Mesenchymal stem cell (in vitro differentiated cells and primary cell): ENCODE results near the gene TECR.

ENCODE experiments used
- DNase-seq: peaks from one replicate; pipeline ENCODE4 v3.0.0-alpha.2; 2013
- H2AFZ ChIP-seq: one replicate; pipeline ENCODE4 v1.6.1; 2013; ENCODE audit warnings: low read depth, mild to moderate bottlenecking, control low read depth, inconsistent platforms, low read length, moderate library complexity
- H2AK5ac ChIP-seq: 2 replicates; pipeline ENCODE4 v1.6.1; 2013; ENCODE audit warnings: low read length, moderate library complexity, mild to moderate bottlenecking, inconsistent platforms; ENCODE audit not compliant: severe bottlenecking
- H2BK120ac ChIP-seq: one replicate; pipeline ENCODE4 v1.6.1; 2013; ENCODE audit warnings: low read depth, mild to moderate bottlenecking, inconsistent platforms, low read length, moderate library complexity
- H2BK12ac ChIP-seq, 2 experiments: one replicate each; pipeline ENCODE4 v1.6.1; 2013; ENCODE audit warnings: inconsistent platforms in 2 of 2, low read length in 2 of 2, mild to moderate bottlenecking in 2 of 2, moderate library complexity in 2 of 2, control low read depth in 1 of 2
- H2BK15ac ChIP-seq: one replicate; pipeline ENCODE4 v1.6.1; 2013; ENCODE audit warnings: mild to moderate bottlenecking, low read depth, inconsistent platforms; ENCODE audit not compliant: poor library complexity, severe bottlenecking
- H2BK5ac ChIP-seq: 2 replicates; pipeline ENCODE4 v1.6.1; 2013; ENCODE audit warnings: low read depth, mild to moderate bottlenecking, low read length, control low read depth, inconsistent platforms; ENCODE audit not compliant: poor library complexity, severe bottlenecking
- H3K14ac ChIP-seq, 2 experiments: one replicate each; pipeline ENCODE4 v1.6.1; 2013; ENCODE audit warnings: inconsistent platforms in 2 of 2, low read length in 2 of 2, control low read depth in 1 of 2, mild to moderate bottlenecking in 1 of 2, moderate library complexity in 1 of 2
- H3K18ac ChIP-seq, 2 experiments: one replicate each; pipeline ENCODE4 v1.6.1; 2013; ENCODE audit warnings: inconsistent platforms in 2 of 2, low read length in 2 of 2, control low read depth in 1 of 2, low read depth in 1 of 2, mild to moderate bottlenecking in 1 of 2
- H3K23ac ChIP-seq, 2 experiments: one replicate each; pipeline ENCODE4 v1.6.1; 2013; ENCODE audit warnings: inconsistent platforms in 2 of 2, low read length in 2 of 2, mild to moderate bottlenecking in 2 of 2, moderate library complexity in 2 of 2, control low read depth in 1 of 2
- H3K27ac ChIP-seq: 2 replicates; pipeline ENCODE4 v1.5.1; 2013; ENCODE audit warnings: mild to moderate bottlenecking, moderate library complexity, low read length, control low read depth, inconsistent platforms; ENCODE audit not compliant: poor library complexity, severe bottlenecking
- H3K27me3 ChIP-seq, 2 experiments: 2 replicates each; pipeline versions ENCODE4 v1.6.1 to v1.7.0; 2013; ENCODE audit warnings: low read length in 2 of 2, mild to moderate bottlenecking in 2 of 2, moderate library complexity in 2 of 2, control low read depth in 1 of 2, inconsistent platforms in 1 of 2; ENCODE audit not compliant: control insufficient read depth in 1 of 2, insufficient read depth in 1 of 2
- H3K36me3 ChIP-seq, 2 experiments: 2 replicates each; pipeline versions ENCODE4 v1.6.1 to v1.7.0; 2013; ENCODE audit warnings: low read length in 2 of 2, control low read depth in 1 of 2, inconsistent platforms in 1 of 2, low read depth in 1 of 2, mild to moderate bottlenecking in 1 of 2; ENCODE audit not compliant: insufficient read depth in 2 of 2, control insufficient read depth in 1 of 2
- H3K4ac ChIP-seq, 2 experiments: one replicate each; pipeline ENCODE4 v1.6.1; 2013; ENCODE audit warnings: inconsistent platforms in 2 of 2, low read length in 2 of 2, mild to moderate bottlenecking in 2 of 2, moderate library complexity in 2 of 2, control low read depth in 1 of 2, low read depth in 1 of 2
- H3K4me1 ChIP-seq: 2 replicates; pipeline ENCODE4 v1.6.1; 2013; ENCODE audit warnings: low read depth, low read length, control low read depth; ENCODE audit not compliant: control insufficient read depth, insufficient read depth
- H3K4me2 ChIP-seq: 2 replicates; pipeline ENCODE4 v1.6.1; 2013; ENCODE audit warnings: low read length, mild to moderate bottlenecking, inconsistent platforms; ENCODE audit not compliant: poor library complexity, severe bottlenecking
- H3K4me3 ChIP-seq, 2 experiments: 2 replicates each; pipeline versions ENCODE4 v1.5.1 to v1.7.0; 2013; ENCODE audit warnings: low read length in 2 of 2, mild to moderate bottlenecking in 2 of 2, control low read depth in 1 of 2, low read depth in 1 of 2; ENCODE audit not compliant: insufficient read depth in 1 of 2
- H3K79me1 ChIP-seq: replicated peaks from 2 replicates; pipeline ENCODE4 v1.6.1; 2013; ENCODE audit warnings: mild to moderate bottlenecking, control low read depth, low read length, inconsistent platforms; ENCODE audit not compliant: poor library complexity, severe bottlenecking
- H3K9ac ChIP-seq: 2 replicates; pipeline ENCODE4 v1.7.0; 2013; ENCODE audit warnings: mild to moderate bottlenecking, low read length, moderate library complexity
- H3K9me3 ChIP-seq: 2 replicates; pipeline ENCODE4 v1.7.0; 2013; ENCODE audit warnings: mild to moderate bottlenecking, low read length; ENCODE audit not compliant: control insufficient read depth
- H4K8ac ChIP-seq: one replicate; pipeline ENCODE4 v1.6.1; 2013; ENCODE audit warnings: inconsistent platforms, mild to moderate bottlenecking, low read length, moderate library complexity
- H4K91ac ChIP-seq: one replicate; pipeline ENCODE4 v1.6.1; 2013; ENCODE audit warnings: mild to moderate bottlenecking, low read length, inconsistent platforms
- WGBS: methylation state at CpG from one replicate; pipeline ENCODE4 v1.1.7; 2013; ENCODE audit warnings: mixed read lengths; 5-methylcytosine and 5-hydroxymethylcytosine counted together

Gene TECR

GRCh38 chr19:14561249-14561648 lies 31.9 kb downstream of the TECR start:
- H3K9ac ChIP-seq, result peak overlapping the region; percentile 84
- DNase-seq, result no peak
- H3K27me3 ChIP-seq, result no peaks in the 10 kb centered on the region
- H2AK5ac ChIP-seq, result peak overlapping the region; percentile 91
- H3K79me1 ChIP-seq, result peaks cover 43% of the 10 kb centered on the region
- H2BK120ac ChIP-seq, result no peak overlapping the region
- H2BK5ac ChIP-seq, result no peak overlapping the region
- peak overlapping the region; percentile 57 for H4K91ac ChIP-seq
- peaks cover 57% of the 10 kb centered on the region for H3K4me1 ChIP-seq
- H3K4ac ChIP-seq, result no peak overlapping the region
- H3K9me3 ChIP-seq, result no peaks in the 10 kb centered on the region
- no peak overlapping the region for H3K4me3 ChIP-seq
- peak overlapping the region; percentile 71 for H3K27ac ChIP-seq
- no peak overlapping the region for H2BK15ac ChIP-seq
- no peak overlapping the region for H3K4me2 ChIP-seq
- WGBS, result 81% methylated on average over 7 of the region's 8 CpGs
- H3K23ac ChIP-seq, result no peak overlapping the region
- no peak overlapping the region for H2BK12ac ChIP-seq
- H3K18ac ChIP-seq, result peak overlapping the region in 1 of 2 experiments; percentile 8
- H4K8ac ChIP-seq, result peak overlapping the region; percentile 16
- H3K14ac ChIP-seq, result no peak overlapping the region
- peaks cover 13 to 39% of the 10 kb centered on the region in 2 experiments for H3K36me3 ChIP-seq
- no peak overlapping the region for H2AFZ ChIP-seq

GRCh38 chr19:14561847-14562351 lies 32.5 kb downstream of the TECR start:
- H3K4me1 ChIP-seq, result peaks cover 50% of the 10 kb centered on the region
- peak overlapping the region; percentile 81 for H2AK5ac ChIP-seq
- H2AFZ ChIP-seq, result no peak overlapping the region
- H3K9ac ChIP-seq, result peak overlapping the region; percentile 84
- H3K4me3 ChIP-seq, result no peak overlapping the region
- H3K27me3 ChIP-seq, result no peaks in the 10 kb centered on the region
- peak overlapping the region in 1 of 2 experiments; percentile 75 for H3K4ac ChIP-seq
- no peaks in the 10 kb centered on the region for H3K9me3 ChIP-seq
- peak overlapping the region; percentile 71 for H3K27ac ChIP-seq
- H3K14ac ChIP-seq, result no peak overlapping the region
- no peak overlapping the region for H2BK15ac ChIP-seq
- H3K79me1 ChIP-seq, result peaks cover 42% of the 10 kb centered on the region
- H3K18ac ChIP-seq, result peak overlapping the region in 1 of 2 experiments; percentile 5
- peak overlapping the region in 1 of 2 experiments; percentile 29 for H3K23ac ChIP-seq
- peak overlapping the region; percentile 66 for H4K91ac ChIP-seq
- peak; percentile 25 for DNase-seq
- no peak overlapping the region for H2BK5ac ChIP-seq
- H2BK12ac ChIP-seq, result no peak overlapping the region
- H4K8ac ChIP-seq, result peak overlapping the region; percentile 66
- no peak overlapping the region for H2BK120ac ChIP-seq
- WGBS, result 80% methylated on average over 22 of the region's 22 CpGs
- H3K36me3 ChIP-seq, result peaks cover 13 to 46% of the 10 kb centered on the region in 2 experiments
- no peak overlapping the region for H3K4me2 ChIP-seq

GRCh38 chr19:14562660-14563589 lies 33.5 kb downstream of the TECR start:
- Histone ChIP-seq H4K91ac (no peak overlapping the region), H3K23ac (no peak overlapping the region), H2AK5ac (peak overlapping the region; percentile 81), H3K18ac (no peak overlapping the region), H2AFZ (no peak overlapping the region), H2BK15ac (peak overlapping the region; percentile 26), H3K14ac (no peak overlapping the region), H3K79me1 (peaks cover 43% of the 10 kb centered on the region), H3K36me3 (peaks cover 18 to 55% of the 10 kb centered on the region in 2 experiments), H3K9me3 (no peaks in the 10 kb centered on the region), H3K9ac (peak overlapping the region; percentile 84), H2BK120ac (no peak overlapping the region), H3K4me3 (no peak overlapping the region), H2BK5ac (no peak overlapping the region), H3K27ac (no peak overlapping the region), H2BK12ac (no peak overlapping the region), H3K27me3 (no peaks in the 10 kb centered on the region), H4K8ac (no peak overlapping the region), H3K4ac (no peak overlapping the region), H3K4me1 (peaks cover 50% of the 10 kb centered on the region), H3K4me2 (no peak overlapping the region)
- no peak for DNase-seq
- WGBS, result 84% methylated on average over 23 of the region's 23 CpGs

- Histone ChIP-seq H2BK12ac (no peak overlapping the region), H3K79me1 (peaks cover 47% of the 10 kb centered on the region), H3K9me3 (no peaks in the 10 kb centered on the region), H4K91ac (no peak overlapping the region), H2BK120ac (no peak overlapping the region), H3K4ac (no peak overlapping the region), H3K23ac (no peak overlapping the region), H2BK15ac (no peak overlapping the region), H3K27ac (no peak overlapping the region), H3K36me3 (peaks cover 18 to 60% of the 10 kb centered on the region in 2 experiments), H3K27me3 (no peaks in the 10 kb centered on the region), H3K9ac (no peak overlapping the region), H4K8ac (no peak overlapping the region), H3K4me3 (no peak overlapping the region), H3K14ac (no peak overlapping the region), H3K18ac (no peak overlapping the region), H3K4me1 (peaks cover 44% of the 10 kb centered on the region), H2AFZ (no peak overlapping the region), H3K4me2 (no peak overlapping the region), H2BK5ac (no peak overlapping the region), H2AK5ac (no peak overlapping the region)
- 98% methylated on average over 16 of the region's 16 CpGs for WGBS
- DNase-seq, result no peak
These were observed 34.2 kb downstream of the TECR start for GRCh38 chr19:14563590-14563926.
